B cell (primary cell): Measurements from ENCODE around the gene BTBD1.

Experiments used
- CTCF ChIP-seq: fragments of 200-600 bp; IDR thresholded peaks from one replicate; pipeline ENCODE4 v1.8.0; 2022; ENCODE audit warnings: antibody characterized with exemption, mild to moderate bottlenecking
- EZH2 ChIP-seq: IDR thresholded peaks from 2 replicates; pipeline ENCODE4 v1.6.1; 2012; ENCODE audit warnings: borderline replicate concordance, low read depth, mild to moderate bottlenecking, moderate library complexity, low read length; ENCODE audit not compliant: insufficient read depth, poor library complexity, severe bottlenecking

- TF ChIP-seq CTCF (no peak), EZH2 (no peak)
Measured at GRCh38 chr15:83090465-83090864, 23.4 kb upstream of the BTBD1 start.
